Ovary (tissue), 9 donors: ENCODE data around the gene TMOD2. TPM values are rescaled to one million over a fixed set of nuclear protein-coding genes. Genes with fewer than 3 reads are reported as not detected.
"Not testable (repeated sequence)": the region's sequence is repeated elsewhere in the genome, so short reads cannot be mapped to it uniquely, and the experiment has no call there.

ENCODE experiments used
- DNase-seq, 5 donors: peaks; one replicate each; pipeline ENCODE4 v3.0.0-alpha.2; 2019 to 2020
- H3K27ac ChIP-seq, 2 donors: fragments of 200-600 bp; one replicate each; pipeline versions ENCODE4 v1.5.1 to v1.8.0; 2019 to 2022
- H3K27me3 ChIP-seq: fragments of 200-600 bp; one replicate; pipeline ENCODE4 v1.8.0; 2022
- H3K36me3 ChIP-seq: fragments of 200-600 bp; sonication (generic); one replicate; pipeline ENCODE4 v1.5.1; 2019
- H3K4me1 ChIP-seq: one replicate; pipeline ENCODE4 v1.8.1; 2013; ENCODE audit warnings: mild to moderate bottlenecking, moderate library complexity; ENCODE audit not compliant: insufficient read depth
- H3K4me3 ChIP-seq: fragments of 200-600 bp; sonication (generic); one replicate; pipeline ENCODE4 v1.5.1; 2017
- H3K9me3 ChIP-seq, 2 donors: fragments of 200-600 bp in 1 of 2; sonication (generic) in 1 of 2; one replicate each; pipeline versions ENCODE4 v1.5.1 to v1.8.1; 2013 to 2019; ENCODE audit warnings: mild to moderate bottlenecking in 1 of 2, moderate library complexity in 1 of 2
- CTCF ChIP-seq, 3 donors: fragments of 450-650 bp in 2 of 3; fragments of 200-600 bp in 1 of 3; IDR thresholded peaks; one replicate each; pipeline versions ENCODE4 v1.5.1 to v1.8.0; 2016 to 2022; ENCODE audit warnings: antibody characterized with exemption in 3 of 3, mild to moderate bottlenecking in 1 of 3
- EP300 ChIP-seq: sonication (generic); formaldehyde crosslinking; IDR thresholded peaks from one replicate; pipeline ENCODE4 v1.6.1; 2017; ENCODE audit warnings: antibody characterized with exemption
- POLR2A ChIP-seq: fragments of 450-650 bp; IDR thresholded peaks from one replicate; pipeline ENCODE4 v1.6.1; 2017; ENCODE audit warnings: antibody characterized with exemption, mild to moderate bottlenecking, moderate library complexity
- WGBS, 3 donors: extraction: QIAGEN DNeasy Blood & Tissue Kit in 1 of 3; methylation state at CpG; one replicate each; pipeline versions ENCODE4 v1.1.5 to v1.1.7; 2013 to 2017; 5-methylcytosine and 5-hydroxymethylcytosine counted together
- intact Hi-C, 4 donors: fragments of 100-400 bp; cut with DNase I; formaldehyde crosslinking; loops; one replicate each; pipeline versions ENCODE4 v1.11.0 to v1.15.1; 2022 to 2023
- polyA plus RNA-seq, 2 donors: library from polyadenylated mRNA; stranded (reverse); fragments of 200-250 nt in 1 of 2; fragments of 350-450 nt in 1 of 2; fragmentation: Illumina TruSeq in 1 of 2; extraction: RNeasy Lipid Tissue Mini Kit (QIAGEN cat#74804) in 1 of 2; gene quantifications; one replicate each; pipeline ENCODE4 v1.2.3, GENCODE V29; 2013 to 2014
- total RNA-seq, 7 donors: library from RNA; depleted of rRNA in 2 of 7; stranded (reverse); fragments of >200 nt in 2 of 7; fragmentation: NEBNext Ultra II Directional in 3 of 7; extraction: Animal tissue kit (Norgen Biotek cat#: 25700) in 3 of 7; gene quantifications; one replicate each; pipeline versions ENCODE4 v1.1.0 to v1.2.4, GENCODE V29; 2016 to 2023
- donor health status: DM: no; HTN: no; CAD: no; lungs with moderate emphysema.
- donor health status: DM: no; HTN: no; CAD: no.
- donor health status: Bipolar disorder and iron deficiency.
- donor health status: DM: yes; HTN: yes; CAD: no.
- donor health status: DM: no; HTN: no; CAD: no.
- donor health status: DM: yes; HTN: yes; CAD: no.

TMOD2 gene
- total and polyA plus RNA-seq, 9 donors: 3.4 to 15.7 (median 11.9) TPM

GRCh38 chr15:51781506-51781905 lies 30.1 kb downstream of the TMOD2 start:
- no peaks in the 10 kb centered on the region for H3K9me3 ChIP-seq

GRCh38 chr15:51782357-51782896 lies 31.0 kb downstream of the TMOD2 start:
- intact Hi-C loops: no loop called here
- 86 to 89% (median 87%) methylated on average over 7 of the region's 7 CpGs for WGBS, 3 donors
- H3K4me1 ChIP-seq: no peaks in the 10 kb centered on the region

More at GRCh38 chr15:51781506-51781905, 30.1 kb downstream of the TMOD2 start:
- H3K36me3 ChIP-seq: no peaks in the 10 kb centered on the region
- no peak for TF ChIP-seq EP300
- TF ChIP-seq CTCF (IDR thresholded peaks at IDR 0.05): no peak
- no peak for TF ChIP-seq POLR2A
- 48 to 96% (median 95%) methylated on average over 2 of the region's 2 CpGs for WGBS, 3 donors
- no peaks in the 10 kb centered on the region for H3K4me1 ChIP-seq
- no peak overlapping the region for H3K4me3 ChIP-seq
- intact Hi-C loops: no loop called here
- H3K27ac ChIP-seq: no peak overlapping the region
- DNase-seq: no peak
- H3K27me3 ChIP-seq: no peaks in the 10 kb centered on the region

GRCh38 chr15:51783967-51784366 lies 32.6 kb downstream of the TMOD2 start:
- intact Hi-C loops: no loop called here
- no peaks in the 10 kb centered on the region for H3K36me3 ChIP-seq

More at GRCh38 chr15:51782357-51782896, 31.0 kb downstream of the TMOD2 start:
- no peak overlapping the region for H3K27ac ChIP-seq
- no peaks in the 10 kb centered on the region for H3K36me3 ChIP-seq
- TF ChIP-seq EP300 (no peak), POLR2A (no peak), CTCF (IDR thresholded peaks at IDR 0.05) (no peak)
- no peak overlapping the region for H3K4me3 ChIP-seq
- DNase-seq: no peak
- no peaks in the 10 kb centered on the region for H3K9me3 ChIP-seq
- no peaks in the 10 kb centered on the region for H3K27me3 ChIP-seq

GRCh38 chr15:51787130-51787529 lies 35.7 kb downstream of the TMOD2 start:
- H3K4me1 ChIP-seq, H3K9me3 ChIP-seq, H3K4me3 ChIP-seq, intact Hi-C loops, H3K27ac ChIP-seq, H3K27me3 ChIP-seq, DNase-seq, H3K36me3 ChIP-seq: not testable (repeated sequence)
- WGBS, 3 donors: 95 to 97% (median 96%) methylated on average over 11 of the region's 11 CpGs

More at GRCh38 chr15:51783967-51784366, 32.6 kb downstream of the TMOD2 start:
- Histone ChIP-seq H3K27ac (no peak overlapping the region), H3K27me3 (no peaks in the 10 kb centered on the region), H3K9me3 (no peaks in the 10 kb centered on the region), H3K4me3 (no peak overlapping the region), H3K4me1 (no peaks in the 10 kb centered on the region)
- TF ChIP-seq POLR2A (no peak), CTCF (IDR thresholded peaks at IDR 0.05) (no peak), EP300 (no peak)
- DNase-seq: no peak
- WGBS, 3 donors: 94 to 97% (median 95%) methylated on average over 3 of the region's 3 CpGs

GRCh38 chr15:51792474-51792873 lies 41.1 kb downstream of the TMOD2 start:
- H3K27ac ChIP-seq, H3K9me3 ChIP-seq, H3K4me3 ChIP-seq, intact Hi-C loops, DNase-seq, H3K36me3 ChIP-seq, H3K27me3 ChIP-seq, H3K4me1 ChIP-seq: not testable (repeated sequence)
- WGBS, 3 donors: 86 to 92% (median 86%) methylated on average over 4 of the region's 4 CpGs
